ENCODE measurements around the gene DCUN1D4. TPM values are rescaled to one million over a fixed set of nuclear protein-coding genes. Genes with fewer than 3 reads are reported as not detected.
"Not testable (repeated sequence)": the region's sequence is repeated elsewhere in the genome, so short reads cannot be mapped to it uniquely, and the experiment has no call there.

The DCUN1D4 gene
- total RNA-seq, 2 experiments from 2014 or later: 44.8 to 48.4 TPM

GRCh38 chr4:51931461-51931860 is 88.5 kb downstream of the DCUN1D4 start:
- Mint-ChIP-seq H3K36me3 (no peaks in the 10 kb centered on the region), H3K27me3 (peaks cover 5% of the 10 kb centered on the region), H3K27ac (no peak overlapping the region), H3K9me3 (no peaks in the 10 kb centered on the region), H3K4me1 (no peaks in the 10 kb centered on the region), H3K4me3 (no peak overlapping the region)
- no peak for ATAC-seq (ENCODE audit: low read depth)
- POLR2A ChIA-PET: no interaction called here
- DNase-seq: no peak

- H3K36me3 Mint-ChIP-seq: no peaks in the 10 kb centered on the region
- H3K27me3 Mint-ChIP-seq: peaks cover 5% of the 10 kb centered on the region
- no peak overlapping the region for H3K4me3 Mint-ChIP-seq
- no peak overlapping the region for H3K27ac Mint-ChIP-seq
- no peaks in the 10 kb centered on the region for H3K9me3 Mint-ChIP-seq
- ATAC-seq (ENCODE audit: low read depth): no peak
- H3K4me1 Mint-ChIP-seq: no peaks in the 10 kb centered on the region
- POLR2A ChIA-PET: no interaction called here
- DNase-seq: no peak
These were observed 89.3 kb downstream of the DCUN1D4 start for GRCh38 chr4:51932261-51932660.

- H3K9me3 Mint-ChIP-seq: no peaks in the 10 kb centered on the region
- H3K4me1 Mint-ChIP-seq: no peaks in the 10 kb centered on the region
- ATAC-seq (ENCODE audit: low read depth) (no peak), DNase-seq (no peak)
- H3K36me3 Mint-ChIP-seq: no peaks in the 10 kb centered on the region
- POLR2A ChIA-PET: no interaction called here
- no peak overlapping the region for H3K4me3 Mint-ChIP-seq
- H3K27me3 Mint-ChIP-seq: peaks cover 5% of the 10 kb centered on the region
- H3K27ac Mint-ChIP-seq: no peak overlapping the region
These were observed 89.7 kb downstream of the DCUN1D4 start for GRCh38 chr4:51932684-51933083.

- H3K4me1 Mint-ChIP-seq: not testable (repeated sequence)
These were observed 97.5 kb downstream of the DCUN1D4 start for GRCh38 chr4:51940460-51940859.

GRCh38 chr4:51942108-51942832 is 99.3 kb downstream of the DCUN1D4 start:
- H3K4me3 Mint-ChIP-seq: no peak overlapping the region
- no peaks in the 10 kb centered on the region for H3K27me3 Mint-ChIP-seq
- H3K27ac Mint-ChIP-seq: no peak overlapping the region
- no peaks in the 10 kb centered on the region for H3K4me1 Mint-ChIP-seq
- peaks cover 4% of the 10 kb centered on the region for H3K9me3 Mint-ChIP-seq
- DNase-seq: no peak
- POLR2A ChIA-PET: no interaction called here
- no peak for ATAC-seq (ENCODE audit: low read depth)
- H3K36me3 Mint-ChIP-seq: no peaks in the 10 kb centered on the region

More at GRCh38 chr4:51940460-51940859, 97.5 kb downstream of the DCUN1D4 start:
- ATAC-seq (ENCODE audit: low read depth); H3K4me3 Mint-ChIP-seq; H3K36me3 Mint-ChIP-seq; POLR2A ChIA-PET; H3K27me3 Mint-ChIP-seq; DNase-seq; H3K9me3 Mint-ChIP-seq; H3K27ac Mint-ChIP-seq: not testable (repeated sequence)

- H3K4me3 Mint-ChIP-seq: no peak overlapping the region
- DNase-seq (no peak), ATAC-seq (ENCODE audit: low read depth) (no peak)
- H3K9me3 Mint-ChIP-seq: peaks cover 4% of the 10 kb centered on the region
- H3K36me3 Mint-ChIP-seq: no peaks in the 10 kb centered on the region
- no peak overlapping the region for H3K27ac Mint-ChIP-seq
- no peaks in the 10 kb centered on the region for H3K27me3 Mint-ChIP-seq
- POLR2A ChIA-PET: no interaction called here
- H3K4me1 Mint-ChIP-seq: no peaks in the 10 kb centered on the region
These were observed 99.9 kb downstream of the DCUN1D4 start for GRCh38 chr4:51942833-51943215.

GRCh38 chr4:51943221-51943620 is 100.3 kb downstream of the DCUN1D4 start:
- Mint-ChIP-seq H3K4me3 (no peak overlapping the region), H3K9me3 (peaks cover 4% of the 10 kb centered on the region), H3K27me3 (no peaks in the 10 kb centered on the region), H3K27ac (no peak overlapping the region), H3K36me3 (no peaks in the 10 kb centered on the region), H3K4me1 (no peaks in the 10 kb centered on the region)
- ATAC-seq (ENCODE audit: low read depth) (no peak), DNase-seq (no peak)
- POLR2A ChIA-PET: no interaction called here

- no peaks in the 10 kb centered on the region for H3K36me3 Mint-ChIP-seq
- POLR2A ChIA-PET: no interaction called here
- peaks cover 5% of the 10 kb centered on the region for H3K9me3 Mint-ChIP-seq
- no peak overlapping the region for H3K4me3 Mint-ChIP-seq
- H3K4me1 Mint-ChIP-seq: no peaks in the 10 kb centered on the region
- peaks cover 9% of the 10 kb centered on the region for H3K27me3 Mint-ChIP-seq
- H3K27ac Mint-ChIP-seq: no peak overlapping the region
- no peak for DNase-seq
- no peak for ATAC-seq (ENCODE audit: low read depth)
These were observed 115.4 kb downstream of the DCUN1D4 start for GRCh38 chr4:51958199-51958968.

- Mint-ChIP-seq H3K4me3 (no peak overlapping the region), H3K27me3 (peaks cover 4% of the 10 kb centered on the region), H3K9me3 (no peaks in the 10 kb centered on the region), H3K27ac (no peak overlapping the region), H3K4me1 (no peaks in the 10 kb centered on the region), H3K36me3 (no peaks in the 10 kb centered on the region)
- POLR2A ChIA-PET: no interaction called here
- ATAC-seq (ENCODE audit: low read depth) (no peak), DNase-seq (no peak)
These were observed 117.5 kb downstream of the DCUN1D4 start for GRCh38 chr4:51960486-51960885.

- DNase-seq (no peak), ATAC-seq (ENCODE audit: low read depth) (no peak)
- no peaks in the 10 kb centered on the region for H3K36me3 Mint-ChIP-seq
- POLR2A ChIA-PET: no interaction called here
- no peak overlapping the region for H3K4me3 Mint-ChIP-seq
- no peaks in the 10 kb centered on the region for H3K4me1 Mint-ChIP-seq
- no peaks in the 10 kb centered on the region for H3K9me3 Mint-ChIP-seq
- peaks cover 4% of the 10 kb centered on the region for H3K27me3 Mint-ChIP-seq
- no peak overlapping the region for H3K27ac Mint-ChIP-seq
These were observed 121.0 kb downstream of the DCUN1D4 start for GRCh38 chr4:51963841-51964517.

GRCh38 chr4:51965862-51966261 is 122.9 kb downstream of the DCUN1D4 start:
- no peaks in the 10 kb centered on the region for H3K36me3 Mint-ChIP-seq
- H3K27me3 Mint-ChIP-seq: peaks cover 8% of the 10 kb centered on the region
- POLR2A ChIA-PET: no interaction called here
- no peak overlapping the region for H3K4me3 Mint-ChIP-seq
- H3K27ac Mint-ChIP-seq: no peak overlapping the region
- ATAC-seq (ENCODE audit: low read depth) (no peak), DNase-seq (no peak)
- H3K9me3 Mint-ChIP-seq: no peaks in the 10 kb centered on the region
- H3K4me1 Mint-ChIP-seq: no peaks in the 10 kb centered on the region
